ENCODE results near the gene HOXA5. TPM values are rescaled to one million over a fixed set of nuclear protein-coding genes. Genes with fewer than 3 reads are reported as not detected.
A peak's percentile ranks its signal among the peaks of the same experiment; 100 is the strongest.

Gene HOXA5
- total RNA-seq, 1 experiment from 2014 or later, result 6.7 TPM

GRCh38 chr7:27160145-27160545 is 16.7 kb upstream of the HOXA5 start:
- Histone ChIP-seq H3K4me3 (replicated peaks in 1 of 2; ENCODE audit: low read depth in 1 of 2, low read length in 2 of 2) (peak overlapping the region; percentile 49 to 77; a peak in 3 of 4 replicates), H4K20me1 (ENCODE audit: insufficient read depth) (no peaks in the 10 kb centered on the region), H3K9me2 (ENCODE audit: insufficient read depth) (no peaks in the 10 kb centered on the region), H3K36me3 (ENCODE audit: control insufficient read depth in 1 of 2, insufficient read depth in 2 of 2, low read length in 2 of 2) (peaks cover 0 to 4% of the 10 kb centered on the region in 2 experiments; a peak in 1 of 4 replicates), H3K27me3 (ENCODE audit: insufficient read depth, low read length) (no peaks in the 10 kb centered on the region), H3K4me2 (ENCODE audit: low read length) (peak overlapping the region; percentile 97), H3K9me3 (ENCODE audit: control insufficient read depth in 1 of 2, insufficient read depth in 1 of 2, low read depth in 1 of 2, low read length in 2 of 2) (no peaks in the 10 kb centered on the region), H2AFZ (ENCODE audit: low read depth, low read length, poor library complexity, severe bottlenecking) (no peak overlapping the region), H3K79me2 (ENCODE audit: insufficient read depth, low read length) (peaks cover 48% of the 10 kb centered on the region), H3K27ac (ENCODE audit: low read depth, low read length) (peak overlapping the region; percentile 91; the same call in 1 of the 2 replicates), H3K4me1 (ENCODE audit: control insufficient read depth in 1 of 2, insufficient read depth in 2 of 2, low read length in 2 of 2) (peaks cover 18 to 57% of the 10 kb centered on the region in 2 experiments), H3K9ac (ENCODE audit: low read length) (peak overlapping the region; percentile 89)
- no peak for DNase-seq (ENCODE audit: low read depth, low spot score)
- TF ChIP-seq EGR1 (IDR thresholded peaks at IDR 0.05; ENCODE audit: low read depth) (no peak), SRF (IDR thresholded peaks at IDR 0.05; ENCODE audit: low read depth) (no peak), FOSL1 (IDR thresholded peaks at IDR 0.05; ENCODE audit: low read depth) (no peak), SP1 (IDR thresholded peaks at IDR 0.05; ENCODE audit: low read depth) (no peak), JUND (IDR thresholded peaks at IDR 0.05) (no peak), TCF7L2 (IDR thresholded peaks at IDR 0.05; ENCODE audit: borderline replicate concordance, extremely low read depth, insufficient read depth, insufficient read length) (no peak), EZH2phosphoT487 (IDR thresholded peaks at IDR 0.05; ENCODE audit: borderline replicate concordance) (no peak), REST (IDR thresholded peaks at IDR 0.05; ENCODE audit: low read depth) (no peak), YY1 (IDR thresholded peaks at IDR 0.05; ENCODE audit: extremely low read depth, insufficient replicate concordance, low read depth, low read length) (no peak), SIN3A (IDR thresholded peaks at IDR 0.05; ENCODE audit: low read depth) (no peak), ZBTB33 (IDR thresholded peaks at IDR 0.05; ENCODE audit: extremely low read depth, insufficient replicate concordance, low read length) (no peak), MAX (IDR thresholded peaks at IDR 0.05) (no peak), CBX3 (IDR thresholded peaks at IDR 0.05; ENCODE audit: low read depth) (no peak), RAD21 (IDR thresholded peaks at IDR 0.05; ENCODE audit: low read depth) (no peak), ELF1 (IDR thresholded peaks at IDR 0.05; ENCODE audit: borderline replicate concordance, low read depth) (no peak), CEBPB (IDR thresholded peaks at IDR 0.05; ENCODE audit: low read depth) (no peak), ATF3 (IDR thresholded peaks at IDR 0.05) (no peak), ZFX (IDR thresholded peaks at IDR 0.05) (no peak)
- intact Hi-C loops (cut with micrococcal nuclease), result loop anchor here (2.0 to 10.0 kb wide), 5 partner anchors 878 to 1593 kb away; partner anchors contain the start of genes CBX3 and HNRNPA2B1
- no peak for ATAC-seq
- ChIA-PET RAD21 (ENCODE audit: low non-redundant PET in 1 of 2, low total read pairs in 2 of 2, uncharacterized antibody in 2 of 2, unreplicated experiment in 2 of 2) (interaction anchor here (0.9 to 1.4 kb wide), 3 partner anchors 9 to 485 kb away, joined by 3 to 4 read pairs (median 3); no protein-coding TSS in a partner anchor), CTCF (interaction anchor here (0.9 to 3.4 kb wide), 18 partner anchors 8 to 1267 kb away, joined by 3 to 62 read pairs (median 5); partner anchors contain the start of gene HOXA3), POLR2A (no interaction called here)
- BruUV-seq (replicated peaks), result no TSS peak
